Mesendoderm (in vitro differentiated cells): ENCODE data around the gene FAM174C.

Experiments
- DNase-seq: peaks from one replicate; pipeline ENCODE4 v3.0.0; 2013
- H2AK5ac ChIP-seq: 2 replicates; pipeline ENCODE4 v1.6.1; 2013; ENCODE audit warnings: low read length, inconsistent platforms
- H2BK120ac ChIP-seq: 2 replicates; pipeline ENCODE4 v1.6.1; 2013; ENCODE audit warnings: low read depth, mild to moderate bottlenecking, low read length, moderate library complexity, mixed read lengths
- H2BK15ac ChIP-seq: replicated peaks from 2 replicates; pipeline ENCODE4 v1.6.1; 2013; ENCODE audit warnings: low read depth, mild to moderate bottlenecking, moderate library complexity
- H2BK5ac ChIP-seq: 2 replicates; pipeline ENCODE4 v1.6.1; 2013; ENCODE audit warnings: low read length, inconsistent platforms
- H3K18ac ChIP-seq: 2 replicates; pipeline ENCODE4 v1.6.1; 2013; ENCODE audit warnings: mild to moderate bottlenecking, low read length, mixed read lengths
- H3K23ac ChIP-seq: one replicate; pipeline ENCODE4 v1.6.1; 2013; ENCODE audit warnings: low read length
- H3K27ac ChIP-seq: 2 replicates; pipeline ENCODE4 v1.5.1; 2013; ENCODE audit warnings: low read depth, mild to moderate bottlenecking, inconsistent platforms, low read length, moderate library complexity
- H3K27me3 ChIP-seq: 2 replicates; pipeline ENCODE4 v1.6.1; 2013; ENCODE audit warnings: low read length, control low read depth, mild to moderate bottlenecking, inconsistent platforms; ENCODE audit not compliant: insufficient read depth, poor library complexity
- H3K36me3 ChIP-seq: 2 replicates; pipeline ENCODE4 v1.6.1; 2013; ENCODE audit warnings: low read length, inconsistent platforms; ENCODE audit not compliant: control insufficient read depth, insufficient read depth
- H3K4ac ChIP-seq: one replicate; pipeline ENCODE4 v1.6.1; 2013; ENCODE audit warnings: low read depth, mild to moderate bottlenecking, low read length, moderate library complexity
- H3K4me1 ChIP-seq: 2 replicates; pipeline ENCODE4 v1.6.1; 2013; ENCODE audit warnings: low read depth, low read length, inconsistent platforms; ENCODE audit not compliant: control insufficient read depth
- H3K4me2 ChIP-seq: 2 replicates; pipeline ENCODE4 v1.6.1; 2013; ENCODE audit warnings: low read length
- H3K4me3 ChIP-seq: 2 replicates; pipeline ENCODE4 v1.5.1; 2013; ENCODE audit warnings: mild to moderate bottlenecking, low read length
- H3K56ac ChIP-seq: one replicate; pipeline ENCODE4 v1.6.1; 2013; ENCODE audit warnings: low read length
- H3K79me1 ChIP-seq: 2 replicates; pipeline ENCODE4 v1.6.1; 2013; ENCODE audit warnings: low read length, inconsistent platforms
- H3K79me2 ChIP-seq: 2 replicates; pipeline ENCODE4 v1.6.1; 2013; ENCODE audit warnings: mild to moderate bottlenecking, low read length; ENCODE audit not compliant: control insufficient read depth, insufficient read depth
- H3K9ac ChIP-seq: 2 replicates; pipeline ENCODE4 v1.6.1; 2013; ENCODE audit warnings: low read length, inconsistent platforms
- H4K5ac ChIP-seq: one replicate; pipeline ENCODE4 v1.6.1; 2013; ENCODE audit warnings: low read length
- H4K8ac ChIP-seq: one replicate; pipeline ENCODE4 v1.6.1; 2013; ENCODE audit warnings: low read depth, mild to moderate bottlenecking, control low read depth, low read length, moderate library complexity
- WGBS: extraction: QIAGEN DNeasy Blood & Tissue Kit; methylation state at CpG from one replicate; pipeline ENCODE4 v1.1.7; 2013; ENCODE audit warnings: low lambda C conversion rate, missing lambda C conversion rate; ENCODE audit not compliant: insufficient coverage; ENCODE audit errors: extremely low coverage; 5-methylcytosine and 5-hydroxymethylcytosine counted together

The FAM174C gene

GRCh38 chr19:1233115-1233667 is 42.1 kb upstream of the FAM174C start:
- Histone ChIP-seq H2BK120ac (no peak overlapping the region), H3K79me1 (no peaks in the 10 kb centered on the region), H3K4me2 (no peak overlapping the region), H2BK15ac (no peak overlapping the region), H3K27ac (no peak overlapping the region), H3K56ac (no peak overlapping the region), H3K23ac (no peak overlapping the region), H3K4ac (no peak overlapping the region), H3K4me3 (no peak overlapping the region), H3K18ac (no peak overlapping the region), H4K5ac (no peak overlapping the region), H3K79me2 (no peaks in the 10 kb centered on the region), H4K8ac (no peak overlapping the region), H3K4me1 (no peaks in the 10 kb centered on the region), H3K36me3 (no peaks in the 10 kb centered on the region), H3K27me3 (no peaks in the 10 kb centered on the region), H2BK5ac (no peak overlapping the region), H2AK5ac (no peak overlapping the region), H3K9ac (no peak overlapping the region)
- WGBS = no CpG with 5 or more reads among the region's 24 CpGs
- DNase-seq = no peak

GRCh38 chr19:1234051-1234954 is 41.0 kb upstream of the FAM174C start:
- Histone ChIP-seq H2BK5ac (no peak overlapping the region), H3K56ac (no peak overlapping the region), H3K4me2 (no peak overlapping the region), H3K36me3 (no peaks in the 10 kb centered on the region), H3K4me3 (no peak overlapping the region), H3K18ac (no peak overlapping the region), H2BK120ac (no peak overlapping the region), H3K4ac (no peak overlapping the region), H4K8ac (no peak overlapping the region), H4K5ac (no peak overlapping the region), H2BK15ac (no peak overlapping the region), H3K23ac (no peak overlapping the region), H3K27me3 (no peaks in the 10 kb centered on the region), H3K4me1 (no peaks in the 10 kb centered on the region), H2AK5ac (no peak overlapping the region), H3K27ac (no peak overlapping the region), H3K79me2 (no peaks in the 10 kb centered on the region), H3K9ac (no peak overlapping the region), H3K79me1 (no peaks in the 10 kb centered on the region)
- no peak for DNase-seq
- WGBS = no CpG with 5 or more reads among the region's 45 CpGs

DNA sequence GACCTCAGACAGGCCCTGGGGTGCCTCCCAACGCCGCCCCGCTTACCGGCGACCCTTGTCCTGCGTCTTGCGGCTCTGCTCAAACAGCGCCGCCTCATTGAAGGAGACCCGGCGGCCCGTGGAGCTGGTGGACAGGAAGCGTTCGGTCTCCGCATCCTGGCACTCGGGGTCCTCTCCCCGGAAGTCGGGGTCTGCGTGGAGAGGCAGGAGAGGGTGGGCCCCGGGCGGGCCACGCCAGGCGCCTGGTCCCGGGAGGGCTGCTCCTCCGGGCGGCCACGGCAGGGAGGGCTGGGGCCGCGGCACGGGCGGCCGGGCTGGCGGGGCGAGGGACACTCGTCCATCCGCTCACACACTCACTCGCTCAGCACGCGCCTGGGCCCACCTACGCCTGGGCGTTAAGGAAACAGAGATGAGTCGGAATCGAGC is 40.4 kb upstream of the FAM174C start:
- H3K9ac ChIP-seq = no peak overlapping the region
- H3K4me1 ChIP-seq = no peaks in the 10 kb centered on the region
- H3K18ac ChIP-seq = no peak overlapping the region
- no peak overlapping the region for H3K56ac ChIP-seq
- H3K36me3 ChIP-seq = no peaks in the 10 kb centered on the region
- H3K27ac ChIP-seq = no peak overlapping the region
- no peak overlapping the region for H3K4me2 ChIP-seq
- H4K5ac ChIP-seq = no peak overlapping the region
- no peaks in the 10 kb centered on the region for H3K27me3 ChIP-seq
- no peak overlapping the region for H2AK5ac ChIP-seq
- H2BK120ac ChIP-seq = no peak overlapping the region
- H3K79me1 ChIP-seq = no peaks in the 10 kb centered on the region
- no peak overlapping the region for H3K4ac ChIP-seq
- H3K4me3 ChIP-seq = no peak overlapping the region
- no peak overlapping the region for H2BK15ac ChIP-seq
- DNase-seq = no peak
- H4K8ac ChIP-seq = no peak overlapping the region
- no peak overlapping the region for H3K23ac ChIP-seq
- no peaks in the 10 kb centered on the region for H3K79me2 ChIP-seq
- no CpG with 5 or more reads among the region's 43 CpGs for WGBS
- no peak overlapping the region for H2BK5ac ChIP-seq

DNA sequence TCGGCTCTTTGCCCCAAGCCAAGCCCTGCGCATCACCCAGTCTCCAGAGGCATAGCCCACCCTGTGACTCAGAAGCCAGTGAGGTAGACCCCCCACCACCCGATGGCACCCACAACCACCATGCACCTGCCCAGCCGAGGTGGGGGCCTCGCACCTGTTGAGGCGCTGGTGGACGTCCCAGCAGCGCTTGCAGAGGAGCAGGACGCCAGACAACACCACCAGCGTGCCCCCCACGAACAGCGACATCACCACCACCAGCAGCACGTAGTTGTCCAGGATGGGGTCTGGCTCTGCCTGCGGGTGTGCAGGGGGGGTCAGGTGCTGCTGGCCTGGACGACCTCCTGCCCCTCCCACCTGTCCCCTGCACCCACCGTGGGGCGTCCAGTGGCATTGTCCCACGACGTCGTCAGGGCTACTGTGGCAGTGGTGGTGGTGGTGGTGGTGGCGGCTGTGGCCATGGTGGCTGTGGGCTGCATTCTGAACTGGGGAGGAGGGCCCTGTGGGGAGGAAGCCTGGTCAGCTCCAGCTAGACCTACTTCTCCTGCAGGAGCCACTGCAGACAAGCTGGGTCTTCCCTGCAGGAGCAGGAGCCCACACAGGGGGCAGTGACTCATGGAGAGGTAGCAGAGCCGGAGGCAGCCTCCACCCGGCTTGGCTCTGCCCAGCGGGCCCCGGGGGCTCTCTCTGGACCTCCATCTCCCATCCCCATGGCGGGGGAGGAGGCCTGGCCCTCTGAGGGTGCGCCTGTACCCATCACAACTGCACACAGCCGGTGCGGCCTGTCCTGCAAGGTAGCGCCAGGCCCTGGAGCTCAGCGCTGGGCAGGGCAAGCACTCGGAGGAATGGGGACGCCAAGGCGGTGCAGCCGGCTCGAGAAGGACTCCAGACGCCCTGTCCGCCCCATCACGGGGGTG is 39.4 kb upstream of the FAM174C start:
- no peak overlapping the region for H2BK15ac ChIP-seq
- H3K79me2 ChIP-seq = no peaks in the 10 kb centered on the region
- no peaks in the 10 kb centered on the region for H3K36me3 ChIP-seq
- H3K27me3 ChIP-seq = no peaks in the 10 kb centered on the region
- no peak overlapping the region for H3K4me3 ChIP-seq
- no peaks in the 10 kb centered on the region for H3K4me1 ChIP-seq
- no peak overlapping the region for H3K18ac ChIP-seq
- no peak for DNase-seq
- WGBS = no CpG with 5 or more reads among the region's 39 CpGs
- H3K9ac ChIP-seq = peak overlapping the region; percentile 54
- H2BK120ac ChIP-seq = no peak overlapping the region
- H4K8ac ChIP-seq = no peak overlapping the region
- H2BK5ac ChIP-seq = no peak overlapping the region
- no peaks in the 10 kb centered on the region for H3K79me1 ChIP-seq
- H3K56ac ChIP-seq = peak overlapping the region; percentile 73
- no peak overlapping the region for H2AK5ac ChIP-seq
- no peak overlapping the region for H3K27ac ChIP-seq
- peak overlapping the region; percentile 34 for H3K4me2 ChIP-seq
- H3K23ac ChIP-seq = peak overlapping the region; percentile 50
- no peak overlapping the region for H4K5ac ChIP-seq
- no peak overlapping the region for H3K4ac ChIP-seq

DNA sequence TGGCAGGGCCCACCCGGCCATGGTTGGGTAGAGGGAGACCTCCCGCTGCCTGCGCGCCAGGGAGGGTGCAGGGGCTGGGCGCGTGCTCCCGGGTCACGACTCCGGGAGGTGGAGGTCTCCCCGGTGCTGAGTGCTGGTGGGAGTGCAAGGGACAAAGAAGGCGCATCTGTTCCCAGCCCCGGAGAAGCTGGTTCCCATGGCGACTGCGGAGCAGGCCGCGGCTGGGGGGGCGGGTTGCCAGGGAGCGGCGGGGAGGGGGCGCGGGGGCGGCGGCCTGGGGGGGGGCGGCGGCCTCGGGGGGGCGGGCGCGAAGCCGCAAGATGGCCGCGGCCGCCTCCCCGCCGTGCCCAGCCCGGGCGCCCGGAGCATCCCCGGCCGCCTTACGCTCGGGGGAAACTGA is 38.8 kb upstream of the FAM174C start:
- Histone ChIP-seq H3K27me3 (no peaks in the 10 kb centered on the region), H4K8ac (no peak overlapping the region), H3K18ac (no peak overlapping the region), H2BK120ac (no peak overlapping the region), H3K36me3 (no peaks in the 10 kb centered on the region), H3K4me2 (peak overlapping the region; percentile 64), H2BK5ac (no peak overlapping the region), H3K27ac (no peak overlapping the region), H3K4me1 (no peaks in the 10 kb centered on the region), H3K4me3 (peak overlapping the region; percentile 62), H2BK15ac (no peak overlapping the region), H4K5ac (no peak overlapping the region), H2AK5ac (no peak overlapping the region), H3K79me2 (no peaks in the 10 kb centered on the region), H3K23ac (no peak overlapping the region), H3K79me1 (no peaks in the 10 kb centered on the region), H3K9ac (peak overlapping the region; percentile 73), H3K4ac (no peak overlapping the region), H3K56ac (peak overlapping the region; percentile 91)
- no CpG with 5 or more reads among the region's 42 CpGs for WGBS
- no peak for DNase-seq
